Activated naive CD4-positive, alpha-beta T cell (primary cell): Measurements from ENCODE around the gene CCDC68.
"Not testable (repeated sequence)": the region's sequence is repeated elsewhere in the genome, so short reads cannot be mapped to it uniquely, and the experiment has no call there.

Source experiments
- DNase-seq, 4 experiments: peaks; one replicate each; lab custom pipeline; 2025; lab: John Stamatoyannopoulos, UW

The CCDC68 gene, protein sequence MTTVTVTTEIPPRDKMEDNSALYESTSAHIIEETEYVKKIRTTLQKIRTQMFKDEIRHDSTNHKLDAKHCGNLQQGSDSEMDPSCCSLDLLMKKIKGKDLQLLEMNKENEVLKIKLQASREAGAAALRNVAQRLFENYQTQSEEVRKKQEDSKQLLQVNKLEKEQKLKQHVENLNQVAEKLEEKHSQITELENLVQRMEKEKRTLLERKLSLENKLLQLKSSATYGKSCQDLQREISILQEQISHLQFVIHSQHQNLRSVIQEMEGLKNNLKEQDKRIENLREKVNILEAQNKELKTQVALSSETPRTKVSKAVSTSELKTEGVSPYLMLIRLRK

DNA sequence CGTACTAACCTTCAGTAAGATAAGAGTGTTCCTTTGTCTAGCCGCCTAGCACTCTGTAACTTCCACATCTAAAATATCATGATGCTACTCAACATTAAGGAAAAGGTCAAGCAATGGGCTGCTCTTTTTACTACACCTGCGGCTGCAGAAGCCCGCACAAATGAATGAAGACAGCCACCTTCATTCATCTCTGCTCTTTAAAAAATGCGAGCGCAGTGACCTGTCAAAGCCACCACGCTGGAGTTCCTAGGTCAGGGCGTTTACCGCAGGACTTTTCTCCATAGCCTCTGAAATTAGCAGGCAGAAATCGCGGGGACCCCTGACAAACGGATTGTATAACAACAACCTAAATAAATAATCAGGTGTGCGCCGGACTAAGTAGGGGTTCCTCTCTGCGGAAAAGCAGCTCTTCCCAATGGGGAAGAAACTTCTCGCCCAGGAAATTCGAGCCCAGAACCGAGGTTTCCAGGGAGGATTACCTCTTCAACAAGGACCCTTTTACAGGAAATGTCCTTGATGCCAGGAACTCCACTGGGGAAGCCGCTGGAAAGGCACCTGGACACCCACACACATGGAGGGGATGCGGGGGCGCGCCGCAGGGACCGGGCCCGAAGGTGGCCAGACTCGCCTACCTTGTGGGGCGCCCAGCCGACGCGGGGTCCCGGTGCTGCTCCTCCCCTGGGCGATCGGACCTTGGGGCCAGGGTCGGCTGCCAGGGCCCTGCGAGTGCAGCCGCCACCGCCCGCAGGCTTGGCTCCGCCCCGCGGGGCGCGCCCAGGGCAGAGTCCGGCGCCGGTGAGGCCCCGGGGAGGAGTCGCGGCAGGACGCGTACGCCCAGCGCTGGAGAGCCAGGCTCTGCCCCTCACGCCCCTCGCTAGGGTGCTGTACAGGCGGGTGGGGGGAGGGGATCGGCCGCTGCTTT lies at the start of gene CCDC68:
Gene CCDC68 (minus strand): TSS at position 758 of the 922 bp plus-strand sequence. CDS start 16,670 bp downstream, outside the sequence.
- no peak for DNase-seq

DNA sequence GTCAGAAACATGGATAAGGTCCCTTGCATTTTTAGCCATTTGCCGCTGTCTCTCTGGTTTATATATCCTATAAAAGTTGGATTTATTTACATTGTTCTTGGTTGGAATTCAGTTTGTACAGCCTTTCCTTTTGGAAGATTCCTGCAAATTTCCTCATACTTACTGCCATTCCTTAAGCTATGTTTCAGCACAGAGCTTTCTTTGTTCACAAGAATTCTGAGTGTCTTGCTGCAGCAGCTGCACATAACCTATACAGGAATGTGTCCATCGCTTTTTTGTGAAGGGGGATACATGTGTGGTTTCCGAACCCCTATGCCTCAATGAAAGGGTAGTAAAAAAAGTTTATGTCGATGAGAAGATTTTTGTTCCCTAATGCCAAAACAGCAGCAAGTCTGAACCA lies 48.3 kb upstream of the CCDC68 start:
- DNase-seq = no peak

DNA sequence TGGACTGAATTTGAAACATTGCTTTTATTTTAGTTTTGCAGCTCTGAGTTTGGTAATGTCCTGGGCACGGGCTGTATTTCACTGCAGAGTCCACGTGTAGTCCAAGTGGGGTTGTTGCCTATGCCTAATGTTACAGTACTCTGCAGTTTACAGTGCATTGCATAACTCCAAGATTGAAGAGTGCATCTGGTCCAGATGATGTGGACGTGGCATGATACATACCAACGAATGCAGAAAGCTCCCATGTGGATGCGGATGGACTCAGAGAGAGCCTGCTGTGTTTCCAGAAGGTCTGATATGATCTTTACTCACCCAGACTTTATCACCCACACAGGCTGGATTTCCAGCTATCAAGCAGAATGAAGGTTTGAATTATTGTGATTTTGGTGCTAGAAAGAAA lies 44.4 kb upstream of the CCDC68 start:
- no peak for DNase-seq

DNA sequence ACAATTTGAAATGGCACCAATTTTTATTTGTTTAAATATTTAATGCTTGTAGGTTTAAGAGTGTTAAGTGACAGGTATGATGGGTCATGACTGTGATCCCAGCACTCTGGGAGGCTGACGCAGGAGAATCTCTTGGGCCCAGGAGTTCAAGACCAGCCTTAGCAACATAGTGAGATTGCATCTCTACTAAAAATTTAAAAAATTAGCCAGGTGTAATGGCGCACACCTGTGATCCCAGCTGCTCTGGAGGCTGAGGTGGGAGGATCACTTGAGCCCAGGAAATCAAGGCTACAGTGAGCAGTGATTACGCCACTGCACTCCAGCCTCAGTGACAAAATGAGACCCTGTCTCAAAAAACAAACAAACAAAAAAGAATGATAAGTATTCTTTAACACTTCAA lies 43.0 kb upstream of the CCDC68 start:
- DNase-seq = no peak

DNA sequence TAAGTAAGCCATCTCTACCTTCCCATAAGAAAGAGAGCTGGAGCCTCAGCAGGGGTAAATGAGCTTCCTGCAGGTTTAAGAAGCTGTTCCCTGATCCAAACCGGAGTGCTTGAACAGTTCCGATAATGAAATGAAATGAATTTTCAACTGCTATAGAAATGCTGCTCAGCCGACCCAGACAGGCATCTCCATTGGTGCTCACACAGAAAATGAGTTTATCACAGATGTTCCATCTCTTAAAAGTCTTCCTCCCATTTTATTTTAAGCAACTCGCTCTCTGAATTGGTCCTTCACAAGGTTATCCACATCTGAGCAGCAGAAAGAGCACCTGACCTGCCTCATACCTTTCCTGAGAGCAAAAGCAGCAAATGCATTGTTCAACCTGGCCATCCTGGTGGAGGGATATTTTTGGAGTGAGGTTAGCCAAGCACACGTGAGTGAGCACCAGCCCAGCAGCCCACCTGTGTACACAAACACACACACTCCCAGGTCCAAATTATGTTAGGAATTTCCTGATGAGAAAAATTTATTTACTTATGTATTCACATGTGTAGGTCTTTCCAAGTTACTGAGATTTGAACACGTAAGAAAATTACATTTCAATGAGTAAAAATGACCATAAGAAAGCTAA lies 42.2 kb upstream of the CCDC68 start:
- DNase-seq = no peak

DNA sequence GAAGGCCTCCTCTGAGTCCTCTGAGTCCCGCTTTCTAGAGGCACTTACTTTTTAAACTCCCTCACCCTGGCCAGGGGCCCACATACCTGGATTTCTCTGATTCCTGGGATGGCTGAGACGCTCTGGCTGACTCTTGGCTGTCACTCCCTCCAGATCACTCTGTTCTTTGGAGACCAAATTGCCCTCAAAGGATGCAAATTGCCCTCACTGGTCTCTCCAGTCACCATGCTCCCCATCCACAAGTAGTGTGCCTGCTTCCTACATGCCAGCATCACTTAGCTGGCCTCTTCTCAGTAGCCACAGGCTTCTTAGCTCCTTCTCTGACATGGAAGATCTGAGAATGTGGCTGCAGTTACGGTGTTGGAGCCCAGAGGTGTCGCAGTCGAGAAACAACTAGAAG lies 41.3 kb upstream of the CCDC68 start:
- no peak for DNase-seq

DNA sequence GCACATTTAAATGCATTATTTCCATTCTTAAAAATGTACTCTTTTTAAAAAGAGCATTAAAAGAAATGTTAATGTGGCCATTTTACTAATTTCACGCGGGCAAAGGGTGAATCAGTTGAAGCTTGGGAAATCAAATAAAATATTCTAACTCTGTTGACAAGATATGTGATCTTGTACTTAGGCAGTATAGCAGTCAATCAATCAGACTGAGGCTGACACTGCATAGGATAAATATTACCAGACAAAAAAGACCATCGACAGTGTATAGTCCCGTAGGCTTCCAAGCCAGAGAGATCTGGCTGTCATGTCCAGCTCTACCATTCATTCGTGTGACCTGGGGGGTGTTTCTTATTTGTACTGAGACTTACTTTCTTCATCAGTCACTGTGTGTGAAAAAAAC lies 39.8 kb upstream of the CCDC68 start:
- DNase-seq = no peak

DNA sequence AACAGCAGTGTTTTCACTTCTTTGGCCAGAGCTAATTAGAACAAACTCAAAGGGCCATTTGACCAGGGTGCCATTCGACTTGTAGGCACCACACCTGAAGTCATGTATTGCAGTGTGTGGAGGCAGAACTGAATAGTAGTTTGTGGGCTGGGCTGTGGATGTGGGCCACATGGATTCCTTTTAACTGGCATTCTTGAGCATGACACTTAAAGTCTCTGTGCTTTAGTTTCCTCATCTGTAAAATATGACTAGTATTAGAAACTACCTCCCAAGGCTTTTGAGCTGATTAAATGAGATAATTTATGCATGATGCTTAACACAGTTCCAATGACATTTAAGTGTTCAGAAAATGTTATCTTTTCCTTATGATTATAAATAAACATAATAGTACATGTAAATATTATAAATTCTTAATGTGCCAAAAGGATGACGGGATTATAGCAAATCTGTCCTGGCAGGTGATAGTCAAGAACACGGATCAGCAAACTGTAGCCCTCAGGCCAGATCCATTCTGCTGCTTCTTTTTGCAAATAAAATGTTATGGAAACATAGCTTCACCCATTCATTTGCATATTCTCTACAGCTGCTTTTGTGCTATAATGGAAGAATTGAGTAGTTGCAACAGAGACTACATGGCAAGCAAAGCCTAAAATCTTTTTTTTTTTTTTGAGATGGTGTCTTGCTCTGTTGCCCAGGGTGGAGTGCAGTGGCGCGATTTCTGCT lies 36.3 kb upstream of the CCDC68 start:
- no peak for DNase-seq

DNA sequence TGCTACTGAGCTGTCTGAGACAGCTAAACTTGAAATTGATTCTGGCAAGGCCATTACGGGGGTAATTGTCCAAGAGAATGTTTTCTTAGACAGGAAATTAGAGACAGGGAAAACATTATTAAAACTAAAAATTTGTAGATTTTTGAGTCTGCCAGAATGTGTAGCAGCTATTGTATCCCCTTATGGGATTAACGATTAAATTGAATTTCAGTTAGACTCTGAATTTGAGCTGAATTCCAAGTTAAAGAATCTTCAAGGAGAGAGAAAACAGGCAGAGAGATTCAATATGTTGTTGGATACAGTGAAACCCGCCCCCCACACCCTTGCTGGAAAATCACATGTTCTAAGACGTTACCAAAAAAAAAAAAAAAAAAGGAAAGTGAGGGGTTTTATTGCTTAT lies 32.7 kb upstream of the CCDC68 start:
- no peak for DNase-seq

DNA sequence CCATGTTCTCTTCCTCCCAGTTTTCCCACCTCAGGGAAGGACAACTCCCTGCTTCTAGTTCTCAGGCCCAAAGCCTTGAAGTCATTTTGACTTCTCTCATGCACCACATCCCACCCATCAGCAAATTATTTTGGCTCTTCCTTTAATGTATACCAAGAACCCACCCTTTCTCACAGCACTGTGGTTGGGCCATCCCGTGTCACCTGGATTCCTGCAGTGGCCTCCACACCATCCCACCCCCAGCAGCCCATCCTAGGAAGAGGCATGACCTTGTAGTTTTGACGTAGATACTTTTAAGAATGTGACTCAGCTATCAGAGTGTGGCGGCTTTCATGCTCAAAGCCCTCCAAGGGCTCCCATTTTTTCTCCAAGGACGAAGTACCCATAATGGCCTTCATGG lies 25.6 kb upstream of the CCDC68 start:
- DNase-seq = no peak

DNA sequence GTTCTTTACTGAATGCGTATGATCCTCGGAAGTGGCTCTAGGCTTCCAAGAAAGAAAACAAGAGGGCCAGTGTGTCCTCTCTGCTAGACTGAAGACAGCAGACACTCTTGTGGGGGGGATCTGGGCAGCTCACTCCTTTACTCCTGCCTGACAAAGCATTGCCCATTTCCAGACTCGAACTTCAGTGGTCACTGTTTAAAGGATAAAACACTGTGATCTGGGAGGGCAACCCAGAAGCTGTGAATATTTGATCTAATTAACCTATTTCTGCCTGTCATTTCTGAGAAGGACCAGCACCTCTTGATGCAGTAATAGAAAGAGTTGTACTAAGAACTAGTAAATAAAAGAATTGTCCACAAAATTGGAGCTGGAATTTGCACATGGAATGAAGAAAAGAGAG lies 24.5 kb upstream of the CCDC68 start:
- no peak for DNase-seq

DNA sequence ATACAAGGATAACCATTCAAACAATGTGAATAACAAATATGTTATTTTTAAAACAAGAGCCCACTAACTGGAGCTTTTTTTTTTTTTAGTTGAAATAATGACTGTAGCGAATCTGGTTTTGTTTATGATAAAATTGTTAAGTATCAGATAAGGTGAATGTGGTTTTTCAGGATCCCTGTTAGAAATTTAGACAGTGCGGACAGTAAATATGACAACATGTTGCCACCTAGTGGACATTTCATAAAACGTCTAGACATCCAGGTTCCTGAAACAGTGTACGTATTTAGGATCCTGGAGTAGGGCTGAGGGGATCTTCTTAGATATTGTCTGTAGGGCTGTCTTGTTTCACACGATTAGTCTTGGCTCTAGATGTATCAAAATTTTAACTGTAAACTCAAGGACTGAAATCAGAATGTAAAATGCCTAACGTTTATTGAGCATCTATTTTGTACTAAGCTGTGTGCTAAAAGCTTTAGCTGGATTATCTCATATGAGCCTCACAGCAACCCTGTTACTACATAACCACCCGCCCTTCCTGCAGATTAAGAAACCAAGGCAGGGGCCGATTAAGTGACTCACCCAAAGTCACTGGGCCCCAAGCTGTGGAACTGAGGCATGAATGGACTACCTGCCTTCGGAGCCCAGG lies 23.9 kb upstream of the CCDC68 start:
- no peak for DNase-seq

DNA sequence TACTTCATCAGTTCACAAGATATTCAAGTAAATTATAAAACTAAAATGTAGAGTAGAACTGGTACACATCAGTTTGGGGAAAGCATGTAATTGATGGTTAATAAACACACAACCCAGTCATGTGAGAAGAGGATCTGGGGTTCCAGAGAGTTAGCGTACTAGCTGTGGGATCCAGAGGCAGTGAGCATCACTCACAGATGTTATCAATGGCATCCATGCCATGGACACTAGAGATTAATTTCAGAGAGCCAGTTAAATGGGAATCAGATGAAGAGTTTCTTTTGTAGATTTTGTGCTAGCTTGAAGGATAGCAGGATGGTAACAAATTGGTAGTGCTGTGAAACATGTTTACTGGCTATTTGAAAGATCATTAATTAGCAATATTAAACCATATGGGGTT lies 21.8 kb upstream of the CCDC68 start:
- DNase-seq = no peak

DNA sequence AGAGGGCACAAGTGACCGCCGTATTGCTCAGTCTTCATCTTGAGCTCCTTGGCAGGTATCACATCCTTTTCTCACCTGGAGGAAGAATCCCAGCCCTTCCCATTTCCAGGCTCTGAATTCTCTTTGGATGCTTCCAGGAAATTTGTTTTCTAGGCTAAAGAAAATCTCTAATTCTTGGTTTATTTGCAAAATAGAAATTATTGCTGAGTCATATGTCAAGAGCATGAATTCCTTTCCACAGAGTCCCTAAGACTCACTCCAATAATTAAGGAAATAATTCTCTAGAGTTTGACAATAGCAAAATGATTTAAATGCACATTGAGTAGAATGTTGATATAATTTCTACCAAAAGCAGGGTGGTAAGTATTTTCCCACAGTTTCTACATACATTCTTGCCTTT lies 16.3 kb upstream of the CCDC68 start:
- DNase-seq = no peak

DNA sequence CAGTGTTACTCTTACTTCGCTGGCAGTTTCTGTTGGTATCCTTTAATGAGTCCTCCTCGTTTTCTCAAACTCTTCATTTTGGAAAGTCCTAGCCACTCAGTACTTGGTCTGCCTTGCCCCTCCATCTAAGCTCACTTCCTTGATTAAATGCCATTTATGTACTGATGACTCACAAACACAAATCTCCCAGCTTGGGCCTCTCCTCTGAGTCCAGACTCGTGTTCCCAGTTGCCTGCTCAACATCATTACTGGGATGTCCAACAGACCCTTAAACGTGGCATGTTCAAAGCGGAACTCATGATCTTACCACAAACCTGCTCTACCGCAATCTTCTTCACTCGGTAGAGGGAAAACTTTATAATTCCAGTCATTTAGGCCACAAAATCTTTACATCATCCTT lies 13.8 kb upstream of the CCDC68 start:
- DNase-seq = no peak

DNA sequence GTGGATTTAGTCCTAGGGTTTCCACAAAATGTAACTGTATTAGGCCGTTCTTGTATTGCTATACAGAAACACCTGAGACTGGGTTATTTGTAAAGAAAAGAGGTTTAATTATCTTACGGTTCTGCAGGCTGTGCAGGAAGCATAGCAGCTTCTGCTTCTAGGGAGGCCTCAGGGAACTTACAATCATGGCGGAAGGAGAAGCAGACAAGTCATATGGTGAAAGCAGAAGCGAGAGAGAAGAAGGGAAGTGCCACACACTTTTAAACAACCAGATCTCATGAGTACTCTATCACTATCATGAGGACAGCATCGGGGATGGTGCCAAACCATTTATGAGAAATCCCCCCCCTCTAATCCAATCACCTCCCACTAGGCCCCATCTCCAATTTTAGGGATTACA lies 9.5 kb upstream of the CCDC68 start:
- DNase-seq = no peak

DNA sequence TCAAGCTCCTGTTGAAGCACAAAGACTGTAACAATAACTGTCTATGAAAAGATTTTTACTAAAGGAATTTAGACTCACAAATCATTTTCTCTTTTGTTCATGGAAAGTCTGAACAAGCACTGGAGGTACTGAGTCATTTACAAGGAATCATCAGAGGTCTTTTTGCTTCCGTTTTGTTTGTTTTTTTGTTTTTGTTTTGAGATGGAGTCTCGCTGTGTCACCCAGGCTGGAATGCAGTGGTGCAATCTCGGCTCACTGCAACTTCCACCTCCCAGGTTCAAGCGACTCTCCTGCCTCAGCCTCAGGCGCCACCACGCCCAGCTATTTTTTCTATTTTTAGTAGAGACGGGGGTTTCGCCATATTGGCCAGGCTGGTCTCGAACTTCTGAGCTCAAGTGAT lies 9.0 kb upstream of the CCDC68 start:
- not testable (repeated sequence) for DNase-seq

DNA sequence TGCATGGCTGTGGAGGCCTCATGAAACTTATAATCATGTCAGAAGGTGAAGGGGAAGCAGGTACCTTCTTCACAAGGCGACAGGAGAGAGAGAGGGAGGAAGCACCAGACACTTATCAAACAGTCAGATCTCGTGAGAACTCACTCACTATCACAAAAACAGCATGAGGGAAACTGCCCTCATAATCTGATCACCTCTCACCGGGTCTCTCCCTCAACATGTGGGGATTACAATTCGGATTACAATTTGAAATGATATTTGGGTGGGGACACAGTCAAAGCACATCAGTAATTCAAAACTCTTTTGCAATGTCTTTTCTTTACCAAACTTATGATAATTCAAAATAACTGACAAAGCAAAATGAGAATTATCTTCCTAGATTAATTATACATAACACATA lies 8.5 kb upstream of the CCDC68 start:
- no peak for DNase-seq

DNA sequence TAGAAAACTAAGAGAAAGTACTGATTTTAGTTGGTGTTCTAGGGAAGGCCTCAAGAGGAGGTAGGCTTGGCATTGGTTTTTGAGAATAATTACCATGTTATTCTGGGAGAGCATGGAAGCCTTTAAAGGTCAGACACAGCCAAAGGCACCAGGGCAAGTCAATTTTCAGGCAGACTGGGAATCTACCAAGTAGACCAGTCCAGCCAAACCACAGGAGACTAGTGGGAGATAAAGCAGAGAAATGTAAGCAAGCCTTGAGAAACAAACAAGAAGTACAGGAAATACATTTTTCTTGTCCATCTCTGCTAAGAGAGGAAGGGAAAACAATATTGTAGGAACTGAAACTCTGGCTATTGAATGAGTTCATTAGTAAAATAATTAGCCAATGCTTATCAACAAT lies 5.5 kb upstream of the CCDC68 start:
- DNase-seq = no peak

DNA sequence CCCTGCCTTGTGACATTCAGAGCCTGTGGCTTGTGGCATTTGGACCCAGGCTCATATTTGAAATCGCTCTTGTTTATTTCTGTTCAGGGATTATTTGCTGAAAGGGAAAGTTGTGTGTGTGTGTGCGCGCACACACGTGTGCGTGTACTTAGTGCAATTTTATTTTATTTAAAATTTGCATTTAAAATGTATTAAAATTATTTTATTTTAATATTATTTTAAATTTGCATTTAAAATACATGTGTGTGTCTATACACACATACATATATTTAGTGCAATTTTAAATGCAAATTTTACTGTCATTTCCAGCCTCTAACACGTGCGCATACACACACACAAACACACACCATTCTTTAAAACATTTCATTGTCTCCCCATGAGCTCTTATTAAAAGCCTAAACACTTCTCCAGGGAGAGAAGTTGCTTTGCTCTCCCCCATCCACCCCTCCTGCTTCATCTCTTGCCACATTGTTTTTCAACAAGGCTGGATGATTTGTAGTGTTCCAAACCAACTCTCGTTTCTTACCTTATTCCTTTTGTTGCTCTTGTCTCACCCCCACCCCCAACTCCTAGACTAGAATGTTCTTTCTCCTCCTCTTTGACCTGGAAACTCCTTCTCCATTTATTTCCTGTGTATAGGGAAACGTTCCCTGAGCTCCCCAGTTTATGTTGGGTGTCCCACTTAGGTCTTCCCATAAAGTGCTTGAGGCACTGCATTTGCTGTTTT lies 3.8 kb upstream of the CCDC68 start:
- DNase-seq = no peak

DNA sequence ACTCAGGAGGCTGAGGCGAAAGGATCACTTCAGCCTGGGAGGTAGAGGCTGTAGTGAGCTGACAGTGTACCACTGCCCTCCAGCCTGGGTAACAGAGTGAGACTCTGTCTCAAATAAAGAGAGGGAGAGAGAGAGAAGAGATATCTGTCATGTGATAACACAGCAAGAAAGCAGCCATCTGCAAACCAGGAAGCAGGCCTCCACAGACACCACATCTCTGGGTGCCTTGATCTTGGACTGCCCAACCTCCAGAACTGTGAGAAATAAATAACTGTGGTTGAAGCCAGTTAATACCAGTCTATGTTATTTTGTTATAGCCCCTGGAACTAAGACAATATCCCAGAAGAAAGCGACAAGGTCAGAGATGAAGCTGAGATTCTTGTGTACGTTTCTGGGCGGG lies 2.6 kb upstream of the CCDC68 start:
- DNase-seq = no peak
